GM21737 (cell line): ENCODE data around the gene GRK6.

Experiments
- ATAC-seq: cut with Tn5 transposase; IDR thresholded peaks from one replicate; pipeline ENCODE4 v1.9.1; 2021; ENCODE audit warnings: mild to moderate bottlenecking, moderate library complexity; ENCODE audit not compliant: unreplicated experiment

GRK6 gene

DNA sequence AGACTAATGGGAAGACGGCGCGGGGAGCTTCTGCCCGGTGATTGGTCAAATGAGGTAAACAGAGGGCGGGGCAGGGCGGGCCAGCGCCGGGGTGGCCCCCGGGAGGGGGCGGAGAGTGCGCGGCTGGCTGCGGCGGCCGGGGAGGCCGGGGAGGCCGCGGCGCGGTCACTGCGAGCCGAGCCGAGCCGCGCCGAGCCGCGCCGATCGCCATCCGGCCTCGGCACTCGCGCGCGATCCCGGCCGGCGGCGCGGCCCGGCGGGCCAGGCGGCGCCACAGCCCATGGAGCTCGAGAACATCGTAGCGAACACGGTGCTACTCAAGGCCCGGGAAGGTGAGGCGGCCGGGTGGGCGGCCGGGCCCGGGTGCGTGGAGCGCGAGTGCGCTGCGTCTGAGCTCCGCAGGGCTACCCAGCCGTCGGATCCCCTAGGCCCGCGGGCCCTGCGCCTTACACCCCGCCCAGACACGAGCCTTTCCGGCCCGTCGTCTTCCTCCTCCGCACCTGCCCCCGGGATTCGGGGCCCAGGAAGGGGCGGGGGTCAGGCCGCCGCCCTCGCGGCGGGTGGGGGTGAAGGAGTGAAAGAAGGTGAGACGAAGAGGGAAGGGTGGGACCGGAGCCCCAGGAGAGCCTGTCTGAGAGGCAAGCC, at the start of gene GRK6:
Gene GRK6, plus strand, starts transcription at position 111 of the 645 bp plus-strand sequence. Its CDS starts 170 bp downstream, at position 281.
- peak; percentile 12 for ATAC-seq

- no peak for ATAC-seq
Observed at GRCh38 chr5:177377851-177378776, 48.4 kb upstream of the GRK6 start.

DNA sequence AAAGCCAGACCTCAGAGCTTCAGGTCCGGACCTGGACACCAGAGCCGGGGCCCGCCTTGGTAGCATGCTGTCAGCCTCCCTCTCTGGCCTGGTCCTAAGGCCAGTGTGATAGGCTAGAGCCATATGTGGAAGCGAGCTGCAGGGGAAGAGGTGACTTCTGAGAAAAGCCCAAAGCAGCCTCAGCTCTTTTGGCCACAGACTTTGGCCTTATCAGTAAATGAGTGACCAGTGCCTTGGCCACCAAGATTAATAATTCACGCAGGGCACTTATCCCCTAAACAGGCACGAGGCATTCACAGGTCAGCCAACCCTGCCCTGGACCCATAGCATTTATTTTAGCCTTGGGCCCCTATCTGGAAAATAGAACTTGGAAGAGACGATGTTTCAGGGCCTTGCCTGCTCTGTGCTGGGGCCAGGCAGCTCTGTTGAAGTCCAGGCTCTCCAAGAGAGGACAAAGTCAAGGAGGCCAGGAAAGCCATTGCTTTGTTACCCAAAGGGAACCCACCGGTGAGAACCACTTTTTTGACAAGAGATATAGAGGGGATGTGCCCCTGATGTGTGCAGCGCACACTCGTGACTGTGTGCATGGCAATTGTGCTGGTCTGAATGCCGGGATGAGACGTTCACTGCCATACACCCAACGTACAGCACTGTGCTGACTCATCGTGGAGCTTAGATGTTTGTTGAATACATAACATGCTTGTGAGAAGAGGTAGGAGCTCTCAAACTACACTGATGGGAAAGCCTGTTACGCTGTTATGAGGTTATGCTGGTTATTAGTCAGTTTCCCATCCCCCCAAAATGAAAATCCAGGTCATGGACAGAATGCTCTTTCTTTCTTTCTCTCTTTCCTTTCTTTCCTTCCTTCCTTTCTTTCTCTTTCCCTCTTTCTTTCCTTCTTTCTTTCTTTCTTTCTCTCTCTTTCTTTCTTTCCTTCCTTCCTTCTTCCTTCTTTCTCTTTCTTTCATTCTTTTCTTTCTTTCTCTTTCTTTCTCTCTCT, 47.3 kb upstream of the GRK6 start:
- ATAC-seq: no peak

GRCh38 chr5:177380805-177381126, 45.7 kb upstream of the GRK6 start:
- no peak for ATAC-seq

DNA sequence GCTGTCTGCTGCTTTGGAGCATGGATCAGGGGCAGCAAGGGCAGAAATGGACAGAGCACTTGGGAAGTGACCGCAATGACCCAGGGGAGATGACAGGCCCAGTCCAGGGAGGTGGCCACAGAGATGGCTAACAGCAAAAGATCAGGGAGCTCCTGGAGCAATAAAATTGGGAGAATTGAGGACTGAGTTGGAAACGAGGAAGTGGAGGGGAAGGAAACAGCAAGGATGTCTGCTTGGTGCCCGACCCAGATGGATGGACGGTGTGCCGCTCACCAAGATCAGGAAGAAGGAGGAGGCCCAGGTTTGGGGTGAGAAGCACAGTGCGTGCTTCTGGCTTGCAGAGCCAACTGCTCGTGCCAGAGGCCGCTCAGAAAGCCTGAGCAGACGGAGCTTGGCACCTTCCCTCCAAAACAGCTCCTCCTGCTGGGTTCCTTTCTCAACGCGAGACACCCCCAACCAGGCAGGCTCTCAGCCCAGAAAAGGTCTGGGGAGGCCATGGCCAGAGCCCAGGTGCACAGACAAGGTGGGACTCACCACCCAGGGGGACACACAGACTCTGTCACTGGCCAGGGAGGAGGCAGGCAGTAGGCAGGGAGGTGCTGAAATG, 44.0 kb upstream of the GRK6 start:
- no peak for ATAC-seq

DNA sequence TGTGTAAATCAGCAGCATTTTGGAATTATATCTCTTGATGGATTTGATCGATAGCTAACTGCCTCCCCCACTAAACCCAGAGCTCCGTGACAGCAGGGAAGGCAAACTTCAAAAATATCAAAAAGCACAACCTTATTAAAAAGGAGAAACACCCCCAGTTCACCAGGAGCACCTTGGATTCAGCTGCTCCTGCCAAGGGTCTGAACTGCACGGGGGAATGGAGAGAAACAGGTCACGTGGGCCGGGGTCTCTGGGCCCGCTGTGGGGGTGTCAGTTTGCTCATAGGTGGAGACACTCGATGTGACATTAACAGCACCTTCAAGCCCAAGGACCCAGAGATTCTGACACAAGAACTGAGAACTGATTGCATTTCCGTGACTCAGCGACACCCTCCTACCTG, 43.3 kb upstream of the GRK6 start:
- no peak for ATAC-seq

GRCh38 chr5:177384134-177384533, 42.3 kb upstream of the GRK6 start, which contains the start of gene SLC34A1:
Gene SLC34A1, plus strand, starts transcription at chr5:177384434. Its CDS starts 1,308 bp downstream, at chr5:177385742.
- no peak for ATAC-seq

- ATAC-seq: no peak
Observed at GRCh38 chr5:177385720-177386119, 40.8 kb upstream of the GRK6 start.

GRCh38 chr5:177386542-177386941, 39.9 kb upstream of the GRK6 start:
- ATAC-seq: no peak

DNA sequence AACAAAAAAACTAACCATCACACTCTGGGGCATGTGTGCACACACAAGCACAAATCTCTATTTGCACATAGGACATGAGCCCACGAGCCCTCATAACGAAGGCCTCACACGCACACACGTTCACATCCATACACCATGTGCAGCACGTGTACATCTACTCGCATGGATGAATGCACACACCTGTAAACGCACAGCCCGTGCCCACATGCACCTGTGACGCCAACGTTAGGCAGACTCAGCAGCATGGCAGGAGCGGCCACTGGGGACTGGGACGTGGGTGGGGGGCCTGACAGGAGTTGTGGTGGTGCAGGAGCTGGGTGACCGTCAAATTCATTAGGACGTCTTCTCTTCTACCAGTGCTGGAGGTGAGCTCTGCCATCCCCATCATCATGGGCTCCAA, 39.1 kb upstream of the GRK6 start:
- ATAC-seq: no peak

GRCh38 chr5:177388521-177389052, 37.9 kb upstream of the GRK6 start:
- no peak for ATAC-seq

- ATAC-seq: no peak
Observed at GRCh38 chr5:177389241-177390169, 37.0 kb upstream of the GRK6 start.

- ATAC-seq: peak; percentile 56
Observed at GRCh38 chr5:177390363-177391300, 35.8 kb upstream of the GRK6 start.

GRCh38 chr5:177392765-177393164, 33.7 kb upstream of the GRK6 start:
- ATAC-seq: no peak

GRCh38 chr5:177393206-177393765, 33.2 kb upstream of the GRK6 start:
- ATAC-seq: no peak

GRCh38 chr5:177393990-177394389, 32.5 kb upstream of the GRK6 start:
- ATAC-seq: no peak

GRCh38 chr5:177396078-177396477, 30.4 kb upstream of the GRK6 start:
- no peak for ATAC-seq

DNA sequence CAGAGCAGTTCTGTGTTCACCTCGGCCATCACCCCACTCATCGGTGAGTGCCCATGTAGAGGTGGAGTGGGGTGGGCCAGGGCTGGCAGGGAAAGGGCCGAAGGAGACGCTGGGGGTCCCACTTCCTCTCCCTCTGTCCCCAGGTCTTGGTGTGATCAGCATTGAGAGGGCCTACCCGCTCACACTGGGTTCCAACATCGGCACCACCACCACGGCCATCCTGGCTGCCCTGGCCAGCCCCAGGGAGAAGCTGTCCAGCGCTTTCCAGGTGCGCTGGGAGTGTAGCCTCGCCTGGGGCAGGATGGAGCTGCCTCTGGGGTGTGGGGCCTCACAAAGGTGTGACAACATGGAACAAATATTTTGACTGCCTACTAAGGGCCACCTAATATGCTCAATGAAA, 29.7 kb upstream of the GRK6 start:
- ATAC-seq: no peak
